Adrenal gland (tissue), 12 donors: ENCODE results near the gene ASTN2. TPM values are rescaled to one million over a fixed set of nuclear protein-coding genes. Genes with fewer than 3 reads are reported as not detected.
A peak's percentile ranks its signal among the peaks of the same experiment; 100 is the strongest.

Experiments used
- DNase-seq, 7 donors: peaks; one replicate each; pipeline ENCODE4 v3.0.0-alpha.2; 2019 to 2020
- H3K27ac ChIP-seq, 5 donors: fragments of 200-600 bp; sonication (generic) in 4 of 5; 1 replicate in 3 of 5; 2 replicates in 2 of 5; pipeline versions ENCODE4 v1.5.1 to v1.8.0; 2016 to 2020; ENCODE audit warnings: mild to moderate bottlenecking in 1 of 5
- H3K27me3 ChIP-seq: fragments of 200-600 bp; 2 replicates; pipeline ENCODE4 v1.8.0; 2021
- H3K36me3 ChIP-seq, 2 donors: fragments of 200-600 bp; replicated peaks in 1 of 2; 1 replicate in 1 of 2; 2 replicates in 1 of 2; pipeline versions ENCODE4 v1.5.1 to v1.8.0; 2018 to 2022
- H3K4me1 ChIP-seq, 2 donors: fragments of 200-600 bp; replicated peaks in 1 of 2; 1 replicate in 1 of 2; 2 replicates in 1 of 2; pipeline versions ENCODE4 v1.5.1 to v1.8.0; 2018 to 2021
- H3K4me3 ChIP-seq, 4 donors: fragments of 200-600 bp; sonication (generic) in 3 of 4; one replicate each; pipeline ENCODE4 v1.5.1; 2016 to 2018
- H3K9me3 ChIP-seq, 3 donors: fragments of 200-600 bp; sonication (generic) in 1 of 3; replicated peaks in 1 of 3; 1 replicate in 2 of 3; 2 replicates in 1 of 3; pipeline versions ENCODE4 v1.5.1 to v1.8.0; 2016 to 2021
- POLR2A ChIP-seq, 2 donors: fragments of 450-650 bp; IDR thresholded peaks; one replicate each; pipeline ENCODE4 v1.6.1; 2017; ENCODE audit warnings: antibody characterized with exemption in 2 of 2, mild to moderate bottlenecking in 2 of 2, moderate library complexity in 1 of 2
- WGBS, 4 donors: extraction: QIAGEN DNeasy Blood & Tissue Kit in 2 of 4; methylation state at CpG; one replicate each; pipeline versions ENCODE4 v1.1.5 to v1.1.7; 2013 to 2017; 5-methylcytosine and 5-hydroxymethylcytosine counted together
- intact Hi-C, 2 donors: fragments of 100-400 bp; cut with DNase I; formaldehyde crosslinking; loops; one replicate each; pipeline versions ENCODE4 v1.14.1 to v1.15.0; 2022 to 2023
- polyA plus RNA-seq, 3 donors: library from polyadenylated mRNA; stranded (reverse); fragments of 200-250 nt in 2 of 3; fragments of 350-450 nt in 1 of 3; fragmentation: Illumina TruSeq in 1 of 3; extraction: RNeasy Lipid Tissue Mini Kit (QIAGEN cat#74804) in 1 of 3; gene quantifications; one replicate each; pipeline ENCODE4 v1.2.3, GENCODE V29; 2013 to 2014
- total RNA-seq, 9 donors: library from RNA; depleted of rRNA in 4 of 9; stranded (reverse); fragments of >200 nt in 4 of 9; fragments of 120-200 nt in 1 of 9; fragmentation: NEBNext Ultra II Directional in 1 of 9; extraction: Animal tissue kit (Norgen Biotek cat#: 25700) in 1 of 9; gene quantifications; one replicate each; pipeline versions ENCODE4 v1.1.0 to v1.2.4, GENCODE V29; 2013 to 2023
- TF ChIP-seq, protein P1 (sequence below), 6 experiments: fragments of 450-650 bp in 4 of 6; fragments of 200-600 bp in 2 of 6; sonication (generic) in 1 of 6; IDR thresholded peaks; 1 replicate in 5 of 6; 2 replicates in 1 of 6; pipeline versions ENCODE4 v1.5.1 to v1.8.0; 2016 to 2021; ENCODE audit warnings: antibody characterized with exemption in 6 of 6, mild to moderate bottlenecking in 2 of 6, moderate library complexity in 1 of 6
- donor health status: healthy with polysubstance abuse.
- donor health status: Bipolar disorder and iron deficiency.
- donor health status: DM: yes; HTN: yes; CAD: no.
- donor health status: DM: no; HTN: no; CAD: no.
- donor health status: DM: no; HTN: no; CAD: no.
- donor health status: DM: yes; HTN: yes; CAD: no.

ASTN2 gene
- total and polyA plus RNA-seq, 12 donors: 2.5 to 15.6 (median 6.8) TPM

DNA sequence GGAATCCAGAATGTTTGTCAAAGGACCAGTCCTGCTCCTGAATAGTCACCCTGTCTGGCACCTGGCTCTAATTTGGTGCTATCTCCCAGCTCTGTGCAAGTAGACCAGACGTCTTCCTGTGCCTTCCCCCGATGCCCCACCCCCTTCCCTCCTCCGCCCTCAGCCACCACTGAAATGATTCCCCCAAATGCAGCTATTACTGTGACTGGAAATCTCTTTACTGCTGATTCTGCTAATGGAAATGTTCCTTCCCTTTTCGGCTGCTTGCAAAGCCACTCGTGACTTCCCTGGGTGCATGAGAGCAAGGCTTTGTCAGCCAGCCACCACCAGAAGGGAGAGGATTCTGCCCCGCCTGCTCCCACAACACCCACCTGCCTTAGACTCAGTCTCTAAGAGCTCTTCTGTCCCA is 11.4 kb downstream of the ASTN2 start:
- Histone ChIP-seq H3K27ac (peak overlapping the region in 1 of 5 donors; percentile 34), H3K27me3 (no peaks in the 10 kb centered on the region), H3K9me3 (no peaks in the 10 kb centered on the region), H3K4me1 (no peaks in the 10 kb centered on the region), H3K4me3 (no peak overlapping the region), H3K36me3 (no peaks in the 10 kb centered on the region)
- TF ChIP-seq POLR2A (IDR thresholded peaks at IDR 0.05): no peak
- TF ChIP-seq, protein P1, sequence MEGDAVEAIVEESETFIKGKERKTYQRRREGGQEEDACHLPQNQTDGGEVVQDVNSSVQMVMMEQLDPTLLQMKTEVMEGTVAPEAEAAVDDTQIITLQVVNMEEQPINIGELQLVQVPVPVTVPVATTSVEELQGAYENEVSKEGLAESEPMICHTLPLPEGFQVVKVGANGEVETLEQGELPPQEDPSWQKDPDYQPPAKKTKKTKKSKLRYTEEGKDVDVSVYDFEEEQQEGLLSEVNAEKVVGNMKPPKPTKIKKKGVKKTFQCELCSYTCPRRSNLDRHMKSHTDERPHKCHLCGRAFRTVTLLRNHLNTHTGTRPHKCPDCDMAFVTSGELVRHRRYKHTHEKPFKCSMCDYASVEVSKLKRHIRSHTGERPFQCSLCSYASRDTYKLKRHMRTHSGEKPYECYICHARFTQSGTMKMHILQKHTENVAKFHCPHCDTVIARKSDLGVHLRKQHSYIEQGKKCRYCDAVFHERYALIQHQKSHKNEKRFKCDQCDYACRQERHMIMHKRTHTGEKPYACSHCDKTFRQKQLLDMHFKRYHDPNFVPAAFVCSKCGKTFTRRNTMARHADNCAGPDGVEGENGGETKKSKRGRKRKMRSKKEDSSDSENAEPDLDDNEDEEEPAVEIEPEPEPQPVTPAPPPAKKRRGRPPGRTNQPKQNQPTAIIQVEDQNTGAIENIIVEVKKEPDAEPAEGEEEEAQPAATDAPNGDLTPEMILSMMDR (IDR thresholded peaks at IDR 0.05): no peak
- DNase-seq: peak in 3 of 7 donors; percentile 5 to 71 (median 26)
- WGBS, 4 donors: 33 to 48% (median 37%) methylated on average over 6 of the region's 6 CpGs
- intact Hi-C loops: no loop called here

DNA sequence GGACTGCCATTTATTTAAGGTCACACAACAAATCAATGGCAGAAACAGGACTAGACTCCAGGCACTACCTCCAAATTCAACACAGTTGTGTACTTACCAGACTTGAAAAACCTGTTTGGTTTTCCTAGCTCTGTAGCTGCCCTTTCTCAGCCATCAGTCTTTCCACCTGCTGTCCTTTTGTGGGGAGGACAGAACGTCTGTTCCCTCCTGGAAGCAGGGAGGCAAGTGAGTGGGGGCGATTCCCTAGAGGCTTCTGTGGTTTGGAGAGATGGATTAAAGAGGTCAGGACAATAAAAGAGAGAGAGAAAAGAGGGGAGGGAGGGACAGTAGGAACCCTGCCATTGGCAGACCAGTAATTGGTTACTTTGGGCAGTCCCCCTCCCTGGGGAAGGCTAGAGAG is 14.7 kb downstream of the ASTN2 start:
- no peak overlapping the region for H3K27ac ChIP-seq
- H3K36me3 ChIP-seq: no peaks in the 10 kb centered on the region
- no peaks in the 10 kb centered on the region for H3K9me3 ChIP-seq
- TF ChIP-seq POLR2A (IDR thresholded peaks at IDR 0.05): no peak
- TF ChIP-seq, protein P1 (IDR thresholded peaks at IDR 0.05): no peak
- H3K4me3 ChIP-seq: no peak overlapping the region
- intact Hi-C loops: no loop called here
- no peak for DNase-seq
- 13 to 35% (median 19%) methylated on average over 2 of the region's 2 CpGs for WGBS, 4 donors
- no peaks in the 10 kb centered on the region for H3K27me3 ChIP-seq
- no peaks in the 10 kb centered on the region for H3K4me1 ChIP-seq

DNA sequence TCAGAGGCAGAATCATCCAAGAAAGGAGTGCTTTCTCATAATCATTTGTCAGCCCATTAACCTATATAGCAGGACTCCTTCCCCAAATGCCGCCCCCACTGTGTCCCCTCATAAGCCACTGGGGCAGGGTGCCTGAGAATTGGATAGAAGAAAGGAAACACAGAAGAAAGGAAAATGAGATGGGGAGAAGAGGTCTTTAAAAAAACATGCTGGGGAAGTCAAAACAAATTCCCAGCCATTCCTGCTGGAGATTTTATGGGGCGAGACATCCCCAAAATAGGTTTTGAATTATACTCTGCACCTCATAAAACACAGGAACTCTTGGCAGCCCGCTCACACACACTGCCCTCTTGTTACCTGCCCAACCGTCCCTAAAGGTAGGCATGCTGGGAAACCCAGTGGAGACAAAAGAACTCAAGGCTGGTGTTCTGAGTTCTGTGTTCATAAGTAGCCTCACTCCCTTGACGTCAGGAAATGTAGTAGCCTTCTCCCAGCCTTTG is 19.7 kb downstream of the ASTN2 start:
- DNase-seq: no peak
- H3K4me1 ChIP-seq: no peaks in the 10 kb centered on the region
- TF ChIP-seq POLR2A (IDR thresholded peaks at IDR 0.05): no peak
- TF ChIP-seq, protein P1 (IDR thresholded peaks at IDR 0.05): no peak
- H3K36me3 ChIP-seq: no peaks in the 10 kb centered on the region
- H3K27ac ChIP-seq: no peak overlapping the region
- intact Hi-C loops: no loop called here
- H3K9me3 ChIP-seq: no peaks in the 10 kb centered on the region
- no peaks in the 10 kb centered on the region for H3K27me3 ChIP-seq
- H3K4me3 ChIP-seq: no peak overlapping the region
- WGBS, 4 donors: 55 to 67% (median 64%) methylated on average over 5 of the region's 5 CpGs

DNA sequence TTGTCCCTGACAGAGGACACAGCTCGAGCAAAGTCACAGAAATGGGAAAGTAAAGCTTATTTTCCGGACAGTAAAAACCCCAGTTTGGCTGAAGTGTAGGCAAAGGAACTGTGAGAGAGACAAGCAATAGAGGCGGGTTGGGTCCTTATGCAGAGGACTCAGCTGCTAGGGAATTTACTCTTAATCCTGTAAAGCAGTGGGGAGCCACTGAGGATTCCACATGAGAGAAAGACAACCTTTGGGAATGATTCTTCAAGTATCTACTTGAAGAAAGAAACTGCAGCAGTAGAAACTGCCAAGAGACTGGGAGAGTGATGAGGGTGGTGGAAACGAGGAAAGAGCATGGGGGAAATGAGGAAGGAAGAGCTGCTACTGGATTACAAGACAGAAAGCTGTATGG is 20.2 kb downstream of the ASTN2 start:
- Histone ChIP-seq H3K36me3 (no peaks in the 10 kb centered on the region), H3K4me1 (no peaks in the 10 kb centered on the region), H3K27ac (no peak overlapping the region), H3K4me3 (no peak overlapping the region), H3K27me3 (no peaks in the 10 kb centered on the region), H3K9me3 (no peaks in the 10 kb centered on the region)
- intact Hi-C loops: no loop called here
- DNase-seq: no peak
- 50 to 63% (median 56%) methylated on average over 4 of the region's 4 CpGs for WGBS, 4 donors
- TF ChIP-seq, protein P1 (IDR thresholded peaks at IDR 0.05): no peak
- TF ChIP-seq POLR2A (IDR thresholded peaks at IDR 0.05): no peak
